Measurements from ENCODE around the gene DMKN.
A peak's percentile ranks its signal among the peaks of the same experiment; 100 is the strongest.

DMKN gene

DNA sequence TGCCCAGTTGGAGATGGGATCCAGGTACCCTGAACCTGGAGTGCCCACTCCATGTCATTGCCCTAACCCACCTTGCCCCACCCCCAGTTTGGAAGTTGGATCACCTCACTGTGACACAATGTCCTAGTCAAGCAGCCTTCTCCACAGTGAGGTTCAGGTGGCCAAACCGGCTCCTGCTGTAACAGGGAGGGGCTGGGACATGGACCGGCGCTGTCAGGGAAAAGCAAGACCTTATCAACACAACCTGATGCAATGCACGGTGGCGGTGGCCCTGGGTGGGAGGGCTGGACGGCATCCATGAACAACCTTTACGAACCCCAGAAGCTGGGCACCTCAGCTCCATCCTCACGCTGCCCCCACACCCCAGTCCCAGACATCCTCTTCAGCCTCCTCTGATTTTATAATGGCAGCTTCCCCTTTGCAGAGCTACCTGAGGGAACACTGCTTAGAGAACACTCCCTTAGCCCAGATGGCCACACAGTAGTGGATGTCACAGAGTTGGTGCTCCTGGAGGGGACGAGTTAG is 21.6 kb downstream of the DMKN start:
- no peak for DNase-seq (ENCODE audit: low spot score)
- TF ChIP-seq, protein P1, sequence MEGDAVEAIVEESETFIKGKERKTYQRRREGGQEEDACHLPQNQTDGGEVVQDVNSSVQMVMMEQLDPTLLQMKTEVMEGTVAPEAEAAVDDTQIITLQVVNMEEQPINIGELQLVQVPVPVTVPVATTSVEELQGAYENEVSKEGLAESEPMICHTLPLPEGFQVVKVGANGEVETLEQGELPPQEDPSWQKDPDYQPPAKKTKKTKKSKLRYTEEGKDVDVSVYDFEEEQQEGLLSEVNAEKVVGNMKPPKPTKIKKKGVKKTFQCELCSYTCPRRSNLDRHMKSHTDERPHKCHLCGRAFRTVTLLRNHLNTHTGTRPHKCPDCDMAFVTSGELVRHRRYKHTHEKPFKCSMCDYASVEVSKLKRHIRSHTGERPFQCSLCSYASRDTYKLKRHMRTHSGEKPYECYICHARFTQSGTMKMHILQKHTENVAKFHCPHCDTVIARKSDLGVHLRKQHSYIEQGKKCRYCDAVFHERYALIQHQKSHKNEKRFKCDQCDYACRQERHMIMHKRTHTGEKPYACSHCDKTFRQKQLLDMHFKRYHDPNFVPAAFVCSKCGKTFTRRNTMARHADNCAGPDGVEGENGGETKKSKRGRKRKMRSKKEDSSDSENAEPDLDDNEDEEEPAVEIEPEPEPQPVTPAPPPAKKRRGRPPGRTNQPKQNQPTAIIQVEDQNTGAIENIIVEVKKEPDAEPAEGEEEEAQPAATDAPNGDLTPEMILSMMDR (IDR thresholded peaks at IDR 0.05; ENCODE audit: borderline replicate concordance, control extremely low read depth, extremely low read depth, insufficient read depth, missing control alignments): no peak
- in situ Hi-C loops (cut with MboI; ENCODE audit: low sequenced_read_pairs, unreplicated experiment): loop anchor here (10.0 kb wide), 1 partner anchor 137 kb away; the partner anchor contains the start of gene FFAR3

DNA sequence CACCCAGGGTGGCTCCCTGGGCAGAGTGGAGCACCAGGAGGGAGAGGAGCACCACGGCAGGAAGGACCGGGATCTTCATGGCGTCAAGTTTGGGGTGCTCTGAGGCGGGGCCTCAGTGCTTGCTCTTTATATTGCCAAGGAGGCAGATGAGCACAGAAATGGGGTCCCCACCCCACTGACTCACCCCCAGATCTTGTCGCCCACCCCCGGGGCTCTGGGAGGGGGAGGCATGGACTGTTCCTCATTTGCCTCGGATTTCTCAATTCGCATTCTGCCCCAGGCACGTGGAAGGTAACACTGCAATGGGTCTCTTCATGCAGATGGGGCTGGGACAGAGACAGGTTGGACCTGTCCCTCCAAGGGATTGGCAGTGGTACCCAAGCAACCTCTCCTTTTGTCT is 23.1 kb downstream of the DMKN start, which contains the start of gene KRTDAP:
Gene KRTDAP (minus strand): TSS at position 101 of the 400 bp plus-strand sequence. CDS start 22 bp downstream, at position 79.
- DNase-seq (ENCODE audit: low spot score): no peak
- TF ChIP-seq, protein P1 (IDR thresholded peaks at IDR 0.05; ENCODE audit: borderline replicate concordance, control extremely low read depth, extremely low read depth, insufficient read depth, missing control alignments): no peak
- in situ Hi-C loops (cut with MboI; ENCODE audit: low sequenced_read_pairs, unreplicated experiment): loop anchor here (10.0 kb wide), 1 partner anchor 136 kb away; the partner anchor contains the start of gene FFAR3

DNA sequence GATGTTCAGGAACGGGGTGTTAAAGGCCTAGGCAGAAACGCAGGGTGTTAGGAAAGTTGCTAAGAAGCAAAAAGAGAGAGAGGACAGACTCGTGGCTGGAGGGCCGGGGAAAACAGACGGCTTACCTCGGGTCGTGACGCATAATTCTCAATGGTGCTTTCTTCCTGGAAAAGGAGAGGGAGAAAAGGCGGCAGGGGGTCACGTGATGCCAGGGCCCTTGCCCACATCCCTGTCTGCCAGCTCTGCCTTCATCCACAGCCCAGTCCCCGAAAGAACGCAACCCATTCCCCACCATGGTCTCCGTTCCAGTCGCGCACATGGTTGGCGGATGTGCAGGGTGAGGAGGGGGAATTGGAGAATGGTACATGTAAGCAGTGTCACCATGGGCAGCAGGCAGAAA is 24.8 kb downstream of the DMKN start:
- TF ChIP-seq, protein P1 (IDR thresholded peaks at IDR 0.05; ENCODE audit: borderline replicate concordance, control extremely low read depth, extremely low read depth, insufficient read depth, missing control alignments): no peak
- in situ Hi-C loops (cut with MboI; ENCODE audit: low sequenced_read_pairs, unreplicated experiment): no loop called here
- no peak for DNase-seq (ENCODE audit: low spot score)

DNA sequence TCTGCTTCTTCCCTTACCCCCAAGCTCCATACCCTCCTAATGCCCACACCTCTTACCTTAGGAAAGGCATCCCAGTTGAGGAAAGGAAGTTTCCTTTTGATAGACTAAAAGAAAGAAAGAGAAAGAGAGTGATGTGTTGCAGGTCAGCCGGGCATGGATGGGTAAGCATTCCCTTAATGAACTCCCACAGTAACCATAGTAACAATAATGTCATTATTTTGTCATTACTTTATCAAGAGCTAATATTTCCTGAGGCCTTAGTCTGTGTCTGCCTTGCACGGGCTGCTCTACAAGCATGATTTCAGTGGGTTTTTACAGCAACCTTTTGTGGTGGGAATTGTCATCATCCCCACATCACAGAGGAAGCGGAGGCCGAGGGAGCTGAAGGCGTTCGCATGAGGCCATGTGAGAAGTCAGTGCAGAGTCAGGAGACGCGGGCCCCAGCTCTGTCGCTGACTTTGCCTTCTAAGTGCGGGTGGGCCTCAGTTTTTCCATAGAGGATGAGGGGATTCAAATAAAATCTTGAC is 25.7 kb downstream of the DMKN start:
- in situ Hi-C loops (cut with MboI; ENCODE audit: low sequenced_read_pairs, unreplicated experiment): no loop called here

DNA sequence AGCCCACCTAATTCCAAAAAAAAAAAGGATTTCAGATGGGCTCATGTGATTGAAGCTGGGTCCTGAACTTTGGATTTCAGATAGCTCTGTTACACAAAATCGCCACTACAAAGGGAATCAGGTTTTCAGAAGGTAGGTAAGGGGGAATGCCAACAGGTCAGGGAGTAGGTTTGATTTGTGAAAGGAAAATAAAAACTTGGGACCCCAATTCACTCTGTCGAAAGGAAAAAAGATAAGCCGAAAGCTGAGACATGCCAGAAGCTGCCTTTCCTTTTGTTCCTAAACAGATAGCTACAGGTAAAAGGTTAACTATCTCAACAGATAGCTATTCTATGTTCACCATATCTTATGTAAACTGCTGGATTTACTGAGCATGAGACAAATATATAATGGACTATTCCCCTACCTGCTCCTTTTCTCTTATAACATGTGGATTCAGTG is 27.2 kb downstream of the DMKN start:
- DNase-seq (ENCODE audit: low spot score): no peak
- TF ChIP-seq, protein P1 (IDR thresholded peaks at IDR 0.05; ENCODE audit: borderline replicate concordance, control extremely low read depth, extremely low read depth, insufficient read depth, missing control alignments): no peak
- in situ Hi-C loops (cut with MboI; ENCODE audit: low sequenced_read_pairs, unreplicated experiment): no loop called here

More for the DNA sequence above, 25.7 kb downstream of the DMKN start:
- DNase-seq (ENCODE audit: low spot score): no peak
- TF ChIP-seq, protein P1 (IDR thresholded peaks at IDR 0.05; ENCODE audit: borderline replicate concordance, control extremely low read depth, extremely low read depth, insufficient read depth, missing control alignments): no peak

DNA sequence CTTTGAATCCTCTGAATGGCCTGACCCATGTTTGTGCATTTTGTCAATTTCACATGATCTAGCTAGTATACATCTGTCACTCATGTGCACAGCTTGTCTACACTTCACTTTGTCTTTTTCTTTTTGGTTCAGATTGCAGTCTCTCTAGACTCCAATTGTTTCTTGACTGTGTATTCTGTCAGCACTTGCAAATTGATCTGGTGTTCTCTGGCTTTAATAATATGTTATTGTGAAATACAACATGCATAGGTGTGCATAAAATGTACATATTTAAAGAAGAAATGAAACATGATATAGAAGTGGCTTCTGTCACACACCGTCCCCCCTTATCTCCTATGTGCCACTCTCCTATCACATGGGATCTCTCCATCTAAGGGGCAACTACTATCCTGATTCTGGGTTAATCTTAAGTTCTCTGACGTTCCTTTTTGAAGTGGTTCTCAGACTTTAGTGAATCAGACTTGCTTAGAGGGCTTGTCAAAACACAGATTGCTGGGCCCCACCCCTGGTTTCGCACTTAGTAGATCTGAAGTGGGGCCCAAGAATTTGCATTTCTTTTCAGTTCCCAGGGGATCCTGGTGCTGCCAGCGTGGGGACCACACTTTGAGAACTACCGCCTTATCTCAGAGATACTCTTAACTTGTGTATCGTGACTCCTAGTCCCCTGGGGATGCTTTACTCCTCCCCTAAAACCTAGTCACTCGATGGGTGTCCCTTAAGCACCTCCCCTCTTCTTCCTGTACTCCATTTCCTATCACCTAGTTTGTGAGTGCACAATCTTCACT is 29.0 kb downstream of the DMKN start:
- in situ Hi-C loops (cut with MboI; ENCODE audit: low sequenced_read_pairs, unreplicated experiment): no loop called here

More for the DNA sequence above, 29.0 kb downstream of the DMKN start:
- TF ChIP-seq, protein P1 (IDR thresholded peaks at IDR 0.05; ENCODE audit: borderline replicate concordance, control extremely low read depth, extremely low read depth, insufficient read depth, missing control alignments): no peak
- DNase-seq (ENCODE audit: low spot score): peak; percentile 85

Data from GM13976 (cell line).